ENCODE data around the gene ABCC1.

Gene ABCC1

DNA sequence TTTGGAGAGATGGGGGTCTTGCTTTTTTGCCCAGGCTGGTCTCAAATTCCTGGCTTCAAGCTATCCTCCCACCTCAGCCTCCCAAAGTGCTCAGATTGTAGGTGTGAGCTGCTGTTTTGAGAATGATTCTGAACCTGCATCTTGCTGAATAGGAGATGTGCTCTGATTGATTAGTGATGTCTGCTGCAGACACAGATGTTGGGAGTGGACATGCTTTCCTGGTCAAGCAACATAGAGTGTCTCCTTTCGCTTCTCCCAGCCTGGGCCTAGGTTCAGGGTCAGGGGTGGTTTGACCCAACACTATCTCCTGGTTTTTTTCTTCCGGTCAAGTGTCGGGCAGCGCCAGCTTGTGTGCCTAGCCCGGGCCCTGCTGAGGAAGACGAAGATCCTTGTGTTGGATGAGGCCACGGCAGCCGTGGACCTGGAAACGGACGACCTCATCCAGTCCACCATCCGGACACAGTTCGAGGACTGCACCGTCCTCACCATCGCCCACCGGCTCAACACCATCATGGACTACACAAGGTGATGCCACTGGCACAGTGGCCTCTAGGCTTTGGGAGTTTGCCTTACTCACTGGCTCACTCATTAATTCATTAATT lies 188.7 kb downstream of the ABCC1 start:
- no peaks in the 10 kb centered on the region for H3K9me3 ChIP-seq (ENCODE audit: insufficient read depth, low read length)
- H2AFZ ChIP-seq (ENCODE audit: low read depth, low read length) = no peak overlapping the region
- H3K9ac ChIP-seq (ENCODE audit: low read length) = no peak overlapping the region
- H4K20me1 ChIP-seq (ENCODE audit: insufficient read depth, low read length) = no peaks in the 10 kb centered on the region
- H3K4me2 ChIP-seq (ENCODE audit: low read length) = no peak overlapping the region
- no peak overlapping the region for H3K4me3 ChIP-seq (ENCODE audit: low read length)
- TF ChIP-seq, protein P1, sequence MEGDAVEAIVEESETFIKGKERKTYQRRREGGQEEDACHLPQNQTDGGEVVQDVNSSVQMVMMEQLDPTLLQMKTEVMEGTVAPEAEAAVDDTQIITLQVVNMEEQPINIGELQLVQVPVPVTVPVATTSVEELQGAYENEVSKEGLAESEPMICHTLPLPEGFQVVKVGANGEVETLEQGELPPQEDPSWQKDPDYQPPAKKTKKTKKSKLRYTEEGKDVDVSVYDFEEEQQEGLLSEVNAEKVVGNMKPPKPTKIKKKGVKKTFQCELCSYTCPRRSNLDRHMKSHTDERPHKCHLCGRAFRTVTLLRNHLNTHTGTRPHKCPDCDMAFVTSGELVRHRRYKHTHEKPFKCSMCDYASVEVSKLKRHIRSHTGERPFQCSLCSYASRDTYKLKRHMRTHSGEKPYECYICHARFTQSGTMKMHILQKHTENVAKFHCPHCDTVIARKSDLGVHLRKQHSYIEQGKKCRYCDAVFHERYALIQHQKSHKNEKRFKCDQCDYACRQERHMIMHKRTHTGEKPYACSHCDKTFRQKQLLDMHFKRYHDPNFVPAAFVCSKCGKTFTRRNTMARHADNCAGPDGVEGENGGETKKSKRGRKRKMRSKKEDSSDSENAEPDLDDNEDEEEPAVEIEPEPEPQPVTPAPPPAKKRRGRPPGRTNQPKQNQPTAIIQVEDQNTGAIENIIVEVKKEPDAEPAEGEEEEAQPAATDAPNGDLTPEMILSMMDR (IDR thresholded peaks at IDR 0.05; ENCODE audit: low read depth, low read length) = no peak
- TF ChIP-seq EZH2phosphoT487 (IDR thresholded peaks at IDR 0.05; ENCODE audit: low read depth) = no peak
- H3K27me3 ChIP-seq (ENCODE audit: low read depth, low read length) = no peaks in the 10 kb centered on the region
- no peak overlapping the region for H3K27ac ChIP-seq (ENCODE audit: low read length)
- no peaks in the 10 kb centered on the region for H3K79me2 ChIP-seq (ENCODE audit: low read length)
- H3K36me3 ChIP-seq (replicated peaks; ENCODE audit: low read depth, low read length) = peaks cover 53% of the 10 kb centered on the region
- no peaks in the 10 kb centered on the region for H3K4me1 ChIP-seq (ENCODE audit: low read length)

DNA sequence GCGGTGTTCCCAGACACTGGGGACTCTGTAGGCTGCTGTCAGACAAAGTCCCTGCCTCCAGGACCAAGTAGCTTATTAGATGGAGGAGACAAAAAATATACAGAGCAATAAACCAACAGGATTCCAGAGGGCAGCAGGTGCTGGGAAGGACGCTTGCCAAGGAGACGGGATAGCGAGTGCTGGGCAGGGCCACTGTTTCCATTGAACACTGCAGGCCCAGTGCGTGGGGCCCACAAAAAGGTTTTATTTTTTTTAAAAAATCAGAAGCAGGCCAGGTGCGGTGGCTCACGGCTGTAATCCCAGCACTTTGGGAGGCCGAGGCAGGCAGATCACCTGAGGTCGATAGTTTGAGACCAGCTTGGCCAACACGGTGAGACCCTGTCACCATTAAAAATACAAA lies 189.6 kb downstream of the ABCC1 start:
- TF ChIP-seq, protein P1 (IDR thresholded peaks at IDR 0.05; ENCODE audit: low read depth, low read length) = no peak
- no peak for TF ChIP-seq EZH2phosphoT487 (IDR thresholded peaks at IDR 0.05; ENCODE audit: low read depth)
- H3K27ac ChIP-seq (ENCODE audit: low read length) = no peak overlapping the region

DNA sequence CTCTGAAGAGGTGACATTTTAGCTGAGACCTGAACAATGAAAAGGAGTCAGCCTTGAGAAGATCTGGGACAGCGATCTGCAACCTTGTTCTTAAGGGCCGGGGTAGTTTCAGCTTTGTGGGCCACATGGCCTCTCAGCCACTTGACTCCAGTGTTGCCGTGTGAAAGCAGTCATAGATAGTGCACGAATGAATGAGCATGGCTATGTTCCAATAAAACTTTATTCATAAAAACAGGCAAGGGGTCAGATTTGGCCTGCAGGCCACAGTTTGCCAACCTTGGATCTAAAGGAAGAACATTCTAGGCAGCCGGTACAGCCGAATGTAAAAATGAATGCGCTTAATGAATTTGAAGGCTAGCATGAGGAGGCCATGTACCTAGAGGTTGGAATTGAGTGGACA lies 190.4 kb downstream of the ABCC1 start:
- TF ChIP-seq, protein P1 (IDR thresholded peaks at IDR 0.05; ENCODE audit: low read depth, low read length) = no peak
- TF ChIP-seq EZH2phosphoT487 (IDR thresholded peaks at IDR 0.05; ENCODE audit: low read depth) = no peak
- Histone ChIP-seq H4K20me1 (ENCODE audit: insufficient read depth, low read length) (no peaks in the 10 kb centered on the region), H2AFZ (ENCODE audit: low read depth, low read length) (no peak overlapping the region), H3K36me3 (replicated peaks; ENCODE audit: low read depth, low read length) (peaks cover 57% of the 10 kb centered on the region), H3K79me2 (ENCODE audit: low read length) (no peaks in the 10 kb centered on the region), H3K9ac (ENCODE audit: low read length) (no peak overlapping the region), H3K4me1 (ENCODE audit: low read length) (no peaks in the 10 kb centered on the region), H3K4me3 (ENCODE audit: low read length) (no peak overlapping the region), H3K27ac (ENCODE audit: low read length) (no peak overlapping the region), H3K4me2 (ENCODE audit: low read length) (no peak overlapping the region), H3K9me3 (ENCODE audit: insufficient read depth, low read length) (no peaks in the 10 kb centered on the region), H3K27me3 (ENCODE audit: low read depth, low read length) (no peaks in the 10 kb centered on the region)

More for the DNA sequence above, 189.6 kb downstream of the ABCC1 start:
- Histone ChIP-seq H3K4me2 (ENCODE audit: low read length) (no peak overlapping the region), H3K9ac (ENCODE audit: low read length) (no peak overlapping the region), H3K79me2 (ENCODE audit: low read length) (no peaks in the 10 kb centered on the region), H3K4me1 (ENCODE audit: low read length) (no peaks in the 10 kb centered on the region), H3K9me3 (ENCODE audit: insufficient read depth, low read length) (no peaks in the 10 kb centered on the region), H3K27me3 (ENCODE audit: low read depth, low read length) (no peaks in the 10 kb centered on the region), H2AFZ (ENCODE audit: low read depth, low read length) (no peak overlapping the region), H3K36me3 (replicated peaks; ENCODE audit: low read depth, low read length) (peaks cover 55% of the 10 kb centered on the region), H3K4me3 (ENCODE audit: low read length) (no peak overlapping the region), H4K20me1 (ENCODE audit: insufficient read depth, low read length) (no peaks in the 10 kb centered on the region)

- Histone ChIP-seq H3K4me1 (ENCODE audit: low read length) (no peaks in the 10 kb centered on the region), H4K20me1 (ENCODE audit: insufficient read depth, low read length) (no peaks in the 10 kb centered on the region), H3K4me2 (ENCODE audit: low read length) (no peak overlapping the region), H3K79me2 (ENCODE audit: low read length) (no peaks in the 10 kb centered on the region), H3K36me3 (replicated peaks; ENCODE audit: low read depth, low read length) (peaks cover 53% of the 10 kb centered on the region), H3K9me3 (ENCODE audit: insufficient read depth, low read length) (no peaks in the 10 kb centered on the region), H3K27me3 (ENCODE audit: low read depth, low read length) (no peaks in the 10 kb centered on the region), H2AFZ (ENCODE audit: low read depth, low read length) (no peak overlapping the region), H3K9ac (ENCODE audit: low read length) (no peak overlapping the region), H3K27ac (ENCODE audit: low read length) (no peak overlapping the region), H3K4me3 (ENCODE audit: low read length) (no peak overlapping the region)
- TF ChIP-seq, protein P1 (IDR thresholded peaks at IDR 0.05; ENCODE audit: low read depth, low read length) = no peak
- no peak for TF ChIP-seq EZH2phosphoT487 (IDR thresholded peaks at IDR 0.05; ENCODE audit: low read depth)
These were observed 191.1 kb downstream of the ABCC1 start for GRCh38 chr16:16140537-16140936.
